ENCODE data around the gene C6orf132.

The C6orf132 gene

DNA sequence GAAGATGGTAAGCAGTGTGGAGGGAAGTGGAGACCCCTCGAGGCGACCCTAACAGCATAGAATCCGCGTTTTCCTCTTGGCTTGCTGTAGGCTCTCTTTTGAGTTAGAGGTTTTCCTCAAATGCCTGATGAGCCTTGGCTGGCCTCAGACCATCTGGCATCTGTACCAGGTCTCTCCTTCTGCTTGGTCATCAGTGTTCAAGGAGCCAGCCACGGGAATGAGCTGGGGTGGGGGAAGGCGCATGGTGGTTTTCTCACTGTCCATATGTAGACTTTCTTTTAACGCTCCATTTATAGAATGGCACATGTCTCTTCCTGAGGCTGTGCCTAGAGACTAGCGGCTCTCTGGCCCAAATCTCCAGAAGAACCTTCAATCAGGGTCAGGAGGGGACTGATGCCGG, 22.6 kb upstream of the C6orf132 start:
- Histone ChIP-seq H3K4me3 (ENCODE audit: low read length, poor library complexity, severe bottlenecking) (no peak overlapping the region), H3K9me2 (replicated peaks; ENCODE audit: low read depth, low read length) (no peaks in the 10 kb centered on the region), H3K9ac (ENCODE audit: low read depth, low read length, poor library complexity, severe bottlenecking) (no peak overlapping the region), H3F3A (ENCODE audit: low read depth) (no peaks in the 10 kb centered on the region), H3K9me3 (ENCODE audit: insufficient read depth, low read depth, low read length) (no peaks in the 10 kb centered on the region), H3K4me2 (ENCODE audit: low read depth, low read length, poor library complexity, severe bottlenecking) (no peak overlapping the region), H3K27me3 (ENCODE audit: insufficient read depth, low read length, poor library complexity, severe bottlenecking) (no peaks in the 10 kb centered on the region), H3K79me2 (ENCODE audit: insufficient read depth, low read length) (no peaks in the 10 kb centered on the region), H3K4me1 (ENCODE audit: insufficient read depth, low read length, poor library complexity, severe bottlenecking) (no peaks in the 10 kb centered on the region), H2AFZ (ENCODE audit: low read length) (no peak overlapping the region), H4K20me1 (ENCODE audit: insufficient read depth, low read length, poor library complexity, severe bottlenecking) (no peaks in the 10 kb centered on the region), H3K36me3 (ENCODE audit: insufficient read depth, low read length) (no peaks in the 10 kb centered on the region)
- no peak for TF ChIP-seq EZH2phosphoT487 (IDR thresholded peaks at IDR 0.05; ENCODE audit: borderline replicate concordance)
- TF ChIP-seq, protein P1, sequence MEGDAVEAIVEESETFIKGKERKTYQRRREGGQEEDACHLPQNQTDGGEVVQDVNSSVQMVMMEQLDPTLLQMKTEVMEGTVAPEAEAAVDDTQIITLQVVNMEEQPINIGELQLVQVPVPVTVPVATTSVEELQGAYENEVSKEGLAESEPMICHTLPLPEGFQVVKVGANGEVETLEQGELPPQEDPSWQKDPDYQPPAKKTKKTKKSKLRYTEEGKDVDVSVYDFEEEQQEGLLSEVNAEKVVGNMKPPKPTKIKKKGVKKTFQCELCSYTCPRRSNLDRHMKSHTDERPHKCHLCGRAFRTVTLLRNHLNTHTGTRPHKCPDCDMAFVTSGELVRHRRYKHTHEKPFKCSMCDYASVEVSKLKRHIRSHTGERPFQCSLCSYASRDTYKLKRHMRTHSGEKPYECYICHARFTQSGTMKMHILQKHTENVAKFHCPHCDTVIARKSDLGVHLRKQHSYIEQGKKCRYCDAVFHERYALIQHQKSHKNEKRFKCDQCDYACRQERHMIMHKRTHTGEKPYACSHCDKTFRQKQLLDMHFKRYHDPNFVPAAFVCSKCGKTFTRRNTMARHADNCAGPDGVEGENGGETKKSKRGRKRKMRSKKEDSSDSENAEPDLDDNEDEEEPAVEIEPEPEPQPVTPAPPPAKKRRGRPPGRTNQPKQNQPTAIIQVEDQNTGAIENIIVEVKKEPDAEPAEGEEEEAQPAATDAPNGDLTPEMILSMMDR (conservative IDR thresholded peaks at IDR 0.05; ENCODE audit: low read length) = no peak

GRCh38 chr6:42163981-42164380, 21.6 kb upstream of the C6orf132 start:
- Histone ChIP-seq H3K9me3 (ENCODE audit: insufficient read depth, low read depth, low read length) (no peaks in the 10 kb centered on the region), H3K4me2 (ENCODE audit: low read depth, low read length, poor library complexity, severe bottlenecking) (no peak overlapping the region), H3K9ac (ENCODE audit: low read depth, low read length, poor library complexity, severe bottlenecking) (no peak overlapping the region), H3K9me2 (replicated peaks; ENCODE audit: low read depth, low read length) (no peaks in the 10 kb centered on the region), H3K79me2 (ENCODE audit: insufficient read depth, low read length) (no peaks in the 10 kb centered on the region), H2AFZ (ENCODE audit: low read length) (no peak overlapping the region), H3K4me1 (ENCODE audit: insufficient read depth, low read length, poor library complexity, severe bottlenecking) (no peaks in the 10 kb centered on the region), H4K20me1 (ENCODE audit: insufficient read depth, low read length, poor library complexity, severe bottlenecking) (no peaks in the 10 kb centered on the region), H3K4me3 (ENCODE audit: low read length, poor library complexity, severe bottlenecking) (no peak overlapping the region), H3K27me3 (ENCODE audit: insufficient read depth, low read length, poor library complexity, severe bottlenecking) (no peaks in the 10 kb centered on the region), H3K36me3 (ENCODE audit: insufficient read depth, low read length) (no peaks in the 10 kb centered on the region), H3F3A (ENCODE audit: low read depth) (no peaks in the 10 kb centered on the region)
- TF ChIP-seq, protein P1 (conservative IDR thresholded peaks at IDR 0.05; ENCODE audit: low read length) = no peak
- TF ChIP-seq EZH2phosphoT487 (IDR thresholded peaks at IDR 0.05; ENCODE audit: borderline replicate concordance) = no peak

GRCh38 chr6:42162812-42163211, 20.4 kb upstream of the C6orf132 start:
- Histone ChIP-seq H3K9me2 (replicated peaks; ENCODE audit: low read depth, low read length) (no peaks in the 10 kb centered on the region), H3K79me2 (ENCODE audit: insufficient read depth, low read length) (no peaks in the 10 kb centered on the region), H3K4me1 (ENCODE audit: insufficient read depth, low read length, poor library complexity, severe bottlenecking) (no peaks in the 10 kb centered on the region), H3K27me3 (ENCODE audit: insufficient read depth, low read length, poor library complexity, severe bottlenecking) (no peaks in the 10 kb centered on the region), H3F3A (ENCODE audit: low read depth) (no peaks in the 10 kb centered on the region), H4K20me1 (ENCODE audit: insufficient read depth, low read length, poor library complexity, severe bottlenecking) (no peaks in the 10 kb centered on the region), H3K9me3 (ENCODE audit: insufficient read depth, low read depth, low read length) (no peaks in the 10 kb centered on the region), H3K9ac (ENCODE audit: low read depth, low read length, poor library complexity, severe bottlenecking) (no peak overlapping the region), H2AFZ (ENCODE audit: low read length) (no peak overlapping the region), H3K4me3 (ENCODE audit: low read length, poor library complexity, severe bottlenecking) (no peak overlapping the region), H3K36me3 (ENCODE audit: insufficient read depth, low read length) (no peaks in the 10 kb centered on the region), H3K4me2 (ENCODE audit: low read depth, low read length, poor library complexity, severe bottlenecking) (no peak overlapping the region)
- TF ChIP-seq, protein P1 (conservative IDR thresholded peaks at IDR 0.05; ENCODE audit: low read length) = no peak

Data from Loucy (cell line).